Measurements from ENCODE around the gene ZNF560.
"Not testable (repeated sequence)": the region's sequence is repeated elsewhere in the genome, so short reads cannot be mapped to it uniquely, and the experiment has no call there.

GRCh38 chr19:9539921-9540320, 41.5 kb upstream of the ZNF560 start:
- not testable (repeated sequence) for TF ChIP-seq CTCF (conservative IDR thresholded peaks at IDR 0.05; ENCODE audit: low read length); EZH2phosphoT487 (IDR thresholded peaks at IDR 0.05; ENCODE audit: borderline replicate concordance, low read depth, low read length)

Data from OCI-LY7 (cell line).